Adrenal gland (tissue), 12 donors: Measurements from ENCODE around the gene SLC25A51. TPM values are rescaled to one million over a fixed set of nuclear protein-coding genes. Genes with fewer than 3 reads are reported as not detected.
A peak's percentile ranks its signal among the peaks of the same experiment; 100 is the strongest.

Source experiments
- DNase-seq, 7 donors: peaks; one replicate each; pipeline ENCODE4 v3.0.0-alpha.2; 2019 to 2020
- H3K27ac ChIP-seq, 5 donors: fragments of 200-600 bp; sonication (generic) in 4 of 5; 1 replicate in 3 of 5; 2 replicates in 2 of 5; pipeline versions ENCODE4 v1.5.1 to v1.8.0; 2016 to 2020; ENCODE audit warnings: mild to moderate bottlenecking in 1 of 5
- H3K27me3 ChIP-seq: fragments of 200-600 bp; 2 replicates; pipeline ENCODE4 v1.8.0; 2021
- H3K36me3 ChIP-seq, 2 donors: fragments of 200-600 bp; replicated peaks in 1 of 2; 1 replicate in 1 of 2; 2 replicates in 1 of 2; pipeline versions ENCODE4 v1.5.1 to v1.8.0; 2018 to 2022
- H3K4me1 ChIP-seq, 2 donors: fragments of 200-600 bp; replicated peaks in 1 of 2; 1 replicate in 1 of 2; 2 replicates in 1 of 2; pipeline versions ENCODE4 v1.5.1 to v1.8.0; 2018 to 2021
- H3K4me3 ChIP-seq, 4 donors: fragments of 200-600 bp; sonication (generic) in 3 of 4; one replicate each; pipeline ENCODE4 v1.5.1; 2016 to 2018
- H3K9me3 ChIP-seq, 3 donors: fragments of 200-600 bp; sonication (generic) in 1 of 3; replicated peaks in 1 of 3; 1 replicate in 2 of 3; 2 replicates in 1 of 3; pipeline versions ENCODE4 v1.5.1 to v1.8.0; 2016 to 2021
- CTCF ChIP-seq, 6 experiments: fragments of 450-650 bp in 4 of 6; fragments of 200-600 bp in 2 of 6; sonication (generic) in 1 of 6; IDR thresholded peaks; 1 replicate in 5 of 6; 2 replicates in 1 of 6; pipeline versions ENCODE4 v1.5.1 to v1.8.0; 2016 to 2021; ENCODE audit warnings: antibody characterized with exemption in 6 of 6, mild to moderate bottlenecking in 2 of 6, moderate library complexity in 1 of 6
- POLR2A ChIP-seq, 2 donors: fragments of 450-650 bp; IDR thresholded peaks; one replicate each; pipeline ENCODE4 v1.6.1; 2017; ENCODE audit warnings: antibody characterized with exemption in 2 of 2, mild to moderate bottlenecking in 2 of 2, moderate library complexity in 1 of 2
- WGBS, 4 donors: extraction: QIAGEN DNeasy Blood & Tissue Kit in 2 of 4; methylation state at CpG; one replicate each; pipeline versions ENCODE4 v1.1.5 to v1.1.7; 2013 to 2017; 5-methylcytosine and 5-hydroxymethylcytosine counted together
- intact Hi-C, 2 donors: fragments of 100-400 bp; cut with DNase I; formaldehyde crosslinking; loops; one replicate each; pipeline versions ENCODE4 v1.14.1 to v1.15.0; 2022 to 2023
- polyA plus RNA-seq, 3 donors: library from polyadenylated mRNA; stranded (reverse); fragments of 200-250 nt in 2 of 3; fragments of 350-450 nt in 1 of 3; fragmentation: Illumina TruSeq in 1 of 3; extraction: RNeasy Lipid Tissue Mini Kit (QIAGEN cat#74804) in 1 of 3; gene quantifications; one replicate each; pipeline ENCODE4 v1.2.3, GENCODE V29; 2013 to 2014
- total RNA-seq, 9 donors: library from RNA; depleted of rRNA in 4 of 9; stranded (reverse); fragments of >200 nt in 4 of 9; fragments of 120-200 nt in 1 of 9; fragmentation: NEBNext Ultra II Directional in 1 of 9; extraction: Animal tissue kit (Norgen Biotek cat#: 25700) in 1 of 9; gene quantifications; one replicate each; pipeline versions ENCODE4 v1.1.0 to v1.2.4, GENCODE V29; 2013 to 2023
- donor health status: healthy with polysubstance abuse.
- donor health status: Bipolar disorder and iron deficiency.
- donor health status: DM: yes; HTN: yes; CAD: no.
- donor health status: DM: no; HTN: no; CAD: no.
- donor health status: DM: no; HTN: no; CAD: no.
- donor health status: DM: yes; HTN: yes; CAD: no.

Gene SLC25A51
- total and polyA plus RNA-seq, 12 donors: 3.8 to 28.3 (median 20.7) TPM

- Histone ChIP-seq H3K36me3 (no peaks in the 10 kb centered on the region), H3K27ac (no peak overlapping the region), H3K4me3 (no peak overlapping the region), H3K4me1 (peaks cover 11 to 28% of the 10 kb centered on the region in 2 donors), H3K27me3 (no peaks in the 10 kb centered on the region), H3K9me3 (no peaks in the 10 kb centered on the region)
- TF ChIP-seq CTCF (IDR thresholded peaks at IDR 0.05) (no peak), POLR2A (IDR thresholded peaks at IDR 0.05) (no peak)
- no peak for DNase-seq
- intact Hi-C loops: no loop called here
- 90 to 96% (median 92%) methylated on average over 9 to 12 of the region's 12 CpGs for WGBS, 4 donors
These were observed 38.9 kb upstream of the SLC25A51 start for GRCh38 chr9:37942621-37943344.

GRCh38 chr9:37941253-37941652, 37.3 kb upstream of the SLC25A51 start:
- H3K36me3 ChIP-seq: no peaks in the 10 kb centered on the region

GRCh38 chr9:37939575-37940095, 35.7 kb upstream of the SLC25A51 start:
- no peaks in the 10 kb centered on the region for H3K36me3 ChIP-seq
- intact Hi-C loops: no loop called here
- H3K27ac ChIP-seq: peak overlapping the region in 1 of 5 donors; percentile 75
- 81 to 90% (median 85%) methylated on average over 6 of the region's 6 CpGs for WGBS, 4 donors
- no peak for TF ChIP-seq POLR2A (IDR thresholded peaks at IDR 0.05)
- TF ChIP-seq CTCF (IDR thresholded peaks at IDR 0.05): no peak
- no peak for DNase-seq
- H3K4me1 ChIP-seq: peaks cover 17 to 41% of the 10 kb centered on the region in 2 donors
- H3K4me3 ChIP-seq: no peak overlapping the region
- no peaks in the 10 kb centered on the region for H3K27me3 ChIP-seq
- no peaks in the 10 kb centered on the region for H3K9me3 ChIP-seq

More at GRCh38 chr9:37941253-37941652, 37.3 kb upstream of the SLC25A51 start:
- TF ChIP-seq CTCF (IDR thresholded peaks at IDR 0.05) (no peak), POLR2A (IDR thresholded peaks at IDR 0.05) (no peak)
- Histone ChIP-seq H3K4me3 (no peak overlapping the region), H3K4me1 (peaks cover 17 to 41% of the 10 kb centered on the region in 2 donors), H3K27ac (no peak overlapping the region), H3K9me3 (no peaks in the 10 kb centered on the region), H3K27me3 (no peaks in the 10 kb centered on the region)
- intact Hi-C loops: no loop called here
- no peak for DNase-seq
- 96 to 100% (median 99%) methylated on average over 1 to 2 of the region's 2 CpGs for WGBS, 4 donors

GRCh38 chr9:37938121-37938891, 34.4 kb upstream of the SLC25A51 start:
- Histone ChIP-seq H3K27ac (peak overlapping the region in 2 of 5 donors; percentile 72 to 75), H3K27me3 (no peaks in the 10 kb centered on the region), H3K36me3 (no peaks in the 10 kb centered on the region), H3K4me1 (peaks cover 10 to 33% of the 10 kb centered on the region in 2 donors), H3K4me3 (no peak overlapping the region), H3K9me3 (no peaks in the 10 kb centered on the region)
- peak in 1 of 6 experiments; percentile 16 for TF ChIP-seq CTCF (IDR thresholded peaks at IDR 0.05)
- TF ChIP-seq POLR2A (IDR thresholded peaks at IDR 0.05): no peak
- 38 to 62% (median 57%) methylated on average over 22 of the region's 22 CpGs for WGBS, 4 donors
- intact Hi-C loops: no loop called here
- peak in 4 of 7 donors; percentile 36 to 65 (median 49) for DNase-seq
